ENCODE data around the gene UNK. TPM values are rescaled to one million over a fixed set of nuclear protein-coding genes. Genes with fewer than 3 reads are reported as not detected.

Gene UNK
- total and polyA plus RNA-seq, 2 experiments from 2014 or later = 11.5 to 12.4 TPM

GRCh38 chr17:75816693-75817092 lies 32.1 kb downstream of the UNK start:
- Histone ChIP-seq H3K36me3 (ENCODE audit: low read depth) (no peaks in the 10 kb centered on the region; the same call in 1 of the 2 replicates), H4K20me1 (ENCODE audit: insufficient read depth) (no peaks in the 10 kb centered on the region), H3K4me1 (ENCODE audit: insufficient read depth) (peaks cover 7% of the 10 kb centered on the region; the same call in 1 of the 2 replicates), H3K9me3 (ENCODE audit: low read depth) (no peaks in the 10 kb centered on the region), H3K9me2 (ENCODE audit: insufficient read depth) (no peaks in the 10 kb centered on the region), H2AFZ (no peak overlapping the region), H3F3A (ENCODE audit: insufficient read depth) (no peaks in the 10 kb centered on the region), H3K27me3 (replicated peaks; ENCODE audit: insufficient read depth) (no peaks in the 10 kb centered on the region), H3K27ac (no peak overlapping the region), H3K4me2 (ENCODE audit: unreplicated experiment) (no peak overlapping the region), H3K4me3 (no peak overlapping the region), H3K79me2 (ENCODE audit: insufficient read depth) (peaks cover 2% of the 10 kb centered on the region; the same call in 1 of the 2 replicates), H3K9ac (no peak overlapping the region)
- WGBS, 2 experiments (ENCODE audit: low coverage in 1 of 2, low lambda C conversion rate in 2 of 2, missing lambda C conversion rate in 2 of 2) = 92 to 95% methylated on average over 9 of the region's 9 CpGs
- DNase-seq = no peak
- TF ChIP-seq EZH2 (IDR thresholded peaks at IDR 0.05; ENCODE audit: insufficient read depth, poor library complexity, severe bottlenecking) (no peak), EZH2phosphoT487 (IDR thresholded peaks at IDR 0.05; ENCODE audit: insufficient read depth, low read depth) (no peak)
- in situ Hi-C loops (cut with MboI) = no loop called here

GRCh38 chr17:75817571-75817970 lies 33.0 kb downstream of the UNK start:
- Histone ChIP-seq H3K9me3 (ENCODE audit: low read depth) (no peaks in the 10 kb centered on the region), H4K20me1 (ENCODE audit: insufficient read depth) (no peaks in the 10 kb centered on the region), H3K36me3 (ENCODE audit: low read depth) (no peaks in the 10 kb centered on the region; the same call in 1 of the 2 replicates), H3K9me2 (ENCODE audit: insufficient read depth) (no peaks in the 10 kb centered on the region), H3K79me2 (ENCODE audit: insufficient read depth) (no peaks in the 10 kb centered on the region), H3K9ac (no peak overlapping the region), H3K4me1 (ENCODE audit: insufficient read depth) (peaks cover 7% of the 10 kb centered on the region; the same call in 1 of the 2 replicates), H3F3A (ENCODE audit: insufficient read depth) (no peaks in the 10 kb centered on the region), H2AFZ (no peak overlapping the region), H3K4me2 (ENCODE audit: unreplicated experiment) (no peak overlapping the region), H3K27ac (no peak overlapping the region), H3K4me3 (no peak overlapping the region), H3K27me3 (replicated peaks; ENCODE audit: insufficient read depth) (no peaks in the 10 kb centered on the region)
- DNase-seq = no peak
- TF ChIP-seq EZH2 (IDR thresholded peaks at IDR 0.05; ENCODE audit: insufficient read depth, poor library complexity, severe bottlenecking) = no peak
- TF ChIP-seq EZH2phosphoT487 (IDR thresholded peaks at IDR 0.05; ENCODE audit: insufficient read depth, low read depth) = no peak
- WGBS, 2 experiments (ENCODE audit: low coverage in 1 of 2, low lambda C conversion rate in 2 of 2, missing lambda C conversion rate in 2 of 2) = 95 to 97% methylated on average over 6 of the region's 6 CpGs
- in situ Hi-C loops (cut with MboI) = no loop called here

- in situ Hi-C loops (cut with MboI) = no loop called here
- 92 to 95% methylated on average over 16 of the region's 16 CpGs for WGBS, 2 experiments (ENCODE audit: low coverage in 1 of 2, low lambda C conversion rate in 2 of 2, missing lambda C conversion rate in 2 of 2)
- H3K4me2 ChIP-seq (ENCODE audit: unreplicated experiment) = no peak overlapping the region
- H3K4me1 ChIP-seq (ENCODE audit: insufficient read depth) = peaks cover 7% of the 10 kb centered on the region; the same call in 1 of the 2 replicates
- no peaks in the 10 kb centered on the region for H3F3A ChIP-seq (ENCODE audit: insufficient read depth)
- H3K9ac ChIP-seq = no peak overlapping the region
- no peaks in the 10 kb centered on the region for H3K9me3 ChIP-seq (ENCODE audit: low read depth)
- H3K79me2 ChIP-seq (ENCODE audit: insufficient read depth) = no peaks in the 10 kb centered on the region
- H3K9me2 ChIP-seq (ENCODE audit: insufficient read depth) = no peaks in the 10 kb centered on the region
- no peak overlapping the region for H3K27ac ChIP-seq
- H3K27me3 ChIP-seq (replicated peaks; ENCODE audit: insufficient read depth) = no peaks in the 10 kb centered on the region
- no peak overlapping the region for H2AFZ ChIP-seq
- H4K20me1 ChIP-seq (ENCODE audit: insufficient read depth) = no peaks in the 10 kb centered on the region
- no peak for TF ChIP-seq EZH2 (IDR thresholded peaks at IDR 0.05; ENCODE audit: insufficient read depth, poor library complexity, severe bottlenecking)
- no peaks in the 10 kb centered on the region; the same call in 1 of the 2 replicates for H3K36me3 ChIP-seq (ENCODE audit: low read depth)
- no peak overlapping the region for H3K4me3 ChIP-seq
- DNase-seq = no peak
Measured at GRCh38 chr17:75818326-75818885, 33.8 kb downstream of the UNK start.

- H3K27me3 ChIP-seq (replicated peaks; ENCODE audit: insufficient read depth) = no peaks in the 10 kb centered on the region
- H3K4me1 ChIP-seq (ENCODE audit: insufficient read depth) = peaks cover 7% of the 10 kb centered on the region; the same call in 1 of the 2 replicates
- no peak for DNase-seq
- H3K27ac ChIP-seq = no peak overlapping the region
- H3K9me2 ChIP-seq (ENCODE audit: insufficient read depth) = no peaks in the 10 kb centered on the region
- H3K79me2 ChIP-seq (ENCODE audit: insufficient read depth) = no peaks in the 10 kb centered on the region
- H3K9me3 ChIP-seq (ENCODE audit: low read depth) = no peaks in the 10 kb centered on the region
- 84 to 86% methylated on average over 7 of the region's 7 CpGs for WGBS, 2 experiments (ENCODE audit: low coverage in 1 of 2, low lambda C conversion rate in 2 of 2, missing lambda C conversion rate in 2 of 2)
- no peak overlapping the region for H3K4me3 ChIP-seq
- no peak overlapping the region for H3K4me2 ChIP-seq (ENCODE audit: unreplicated experiment)
- in situ Hi-C loops (cut with MboI) = no loop called here
- no peak overlapping the region for H3K9ac ChIP-seq
- no peaks in the 10 kb centered on the region for H4K20me1 ChIP-seq (ENCODE audit: insufficient read depth)
- no peaks in the 10 kb centered on the region; the same call in 1 of the 2 replicates for H3K36me3 ChIP-seq (ENCODE audit: low read depth)
- no peaks in the 10 kb centered on the region for H3F3A ChIP-seq (ENCODE audit: insufficient read depth)
- TF ChIP-seq EZH2phosphoT487 (IDR thresholded peaks at IDR 0.05; ENCODE audit: insufficient read depth, low read depth) = no peak
- TF ChIP-seq EZH2 (IDR thresholded peaks at IDR 0.05; ENCODE audit: insufficient read depth, poor library complexity, severe bottlenecking) = no peak
- H2AFZ ChIP-seq = no peak overlapping the region
Measured at GRCh38 chr17:75819116-75819515, 34.5 kb downstream of the UNK start.
